HepG2 (cell line): Measurements from ENCODE around the gene UBAP1L. TPM values are rescaled to one million over a fixed set of nuclear protein-coding genes. Genes with fewer than 3 reads are reported as not detected.

Experiments
- BCLAF1 ChIP-seq: fragments of 450-650 bp; IDR thresholded peaks from 2 replicates; pipeline ENCODE4 v1.6.1; 2017; ENCODE audit warnings: mild to moderate bottlenecking
- ELK4 ChIP-seq: sonication (generic); formaldehyde crosslinking; IDR thresholded peaks from 2 replicates; pipeline ENCODE4 v1.9.0; 2021; ENCODE audit warnings: missing genetic modification reagents, borderline replicate concordance
- FOXC1 ChIP-seq: sonication (generic); formaldehyde crosslinking; IDR thresholded peaks from 2 replicates; pipeline ENCODE4 v1.8.0; 2022; ENCODE audit warnings: mild to moderate bottlenecking, missing genetic modification reagents, borderline replicate concordance
- GMEB1 ChIP-seq: sonication (generic); formaldehyde crosslinking; IDR thresholded peaks from 2 replicates; pipeline ENCODE4 v1.5.1; 2020; ENCODE audit warnings: missing genetic modification reagents, mild to moderate bottlenecking, borderline replicate concordance
- JARID2 ChIP-seq: sonication (generic); formaldehyde crosslinking; IDR thresholded peaks from 2 replicates; pipeline ENCODE4 v1.8.1; 2023; ENCODE audit warnings: missing genetic modification reagents, inconsistent platforms; ENCODE audit not compliant: insufficient replicate concordance
- NCOA1 ChIP-seq: sonication (generic); formaldehyde crosslinking; IDR thresholded peaks from 2 replicates; pipeline ENCODE4 v1.9.0; 2021; ENCODE audit warnings: missing genetic modification reagents
- NFE2 ChIP-seq: sonication (generic); formaldehyde crosslinking; IDR thresholded peaks from 2 replicates; pipeline ENCODE4 v1.4.0; 2020; ENCODE audit warnings: missing genetic modification reagents
- NFE2L1 ChIP-seq: sonication (generic); formaldehyde crosslinking; IDR thresholded peaks from 2 replicates; pipeline ENCODE4 v1.4.0; 2020; ENCODE audit warnings: missing genetic modification reagents, mild to moderate bottlenecking, borderline replicate concordance
- PRDM15 ChIP-seq: sonication (generic); formaldehyde crosslinking; IDR thresholded peaks from 2 replicates; pipeline ENCODE4 v1.4.0; 2020; ENCODE audit warnings: missing genetic modification reagents
- SP2 ChIP-seq: sonication (generic); formaldehyde crosslinking; IDR thresholded peaks from 2 replicates; pipeline ENCODE4 v1.5.1; 2020; ENCODE audit warnings: mild to moderate bottlenecking, missing genetic modification reagents
- SUZ12 ChIP-seq: fragments of 150-350 bp; IDR thresholded peaks from 2 replicates; pipeline ENCODE4 v1.6.1; 2014; ENCODE audit warnings: low read depth, low read length
- ZMYM2 ChIP-seq: sonication (generic); formaldehyde crosslinking; IDR thresholded peaks from 2 replicates; pipeline ENCODE4 v1.8.0; 2022; ENCODE audit warnings: mild to moderate bottlenecking, missing genetic modification reagents
- ZNF143 ChIP-seq: sonication (generic); formaldehyde crosslinking; IDR thresholded peaks from 2 replicates; pipeline ENCODE4 v1.4.0; 2020; ENCODE audit warnings: missing genetic modification reagents
- ZNF235 ChIP-seq: sonication (generic); formaldehyde crosslinking; IDR thresholded peaks from 2 replicates; pipeline ENCODE4 v1.8.1; 2023; ENCODE audit warnings: mild to moderate bottlenecking, missing genetic modification reagents, borderline replicate concordance
- ZNF629 ChIP-seq: sonication (generic); formaldehyde crosslinking; conservative IDR thresholded peaks from 2 replicates; pipeline ENCODE4 v1.5.0; 2020; ENCODE audit warnings: missing genetic modification reagents
- ZNF784 ChIP-seq: sonication (generic); formaldehyde crosslinking; IDR thresholded peaks from 2 replicates; pipeline ENCODE4 v1.5.1; 2020; ENCODE audit warnings: missing genetic modification reagents, mild to moderate bottlenecking, borderline replicate concordance
- polyA plus RNA-seq, 8 experiments: library from polyadenylated mRNA; depleted of rRNA in 3 of 8; stranded (reverse) in 7 of 8; unstranded in 1 of 8; fragments of >200 nt; fragmentation: Illumina TruSeq in 4 of 8; extraction: Trizol in 4 of 8; gene quantifications; 2 replicates each; pipeline versions ENCODE4 v1.2.1 to v1.2.3, GENCODE V29; 2011 to 2016; ENCODE audit warnings: low read depth in 4 of 8, missing spikeins in 1 of 8, mixed read lengths in 1 of 8; ENCODE audit not compliant: insufficient read depth in 1 of 8
- total RNA-seq, 5 experiments: library from RNA; depleted of rRNA; stranded (reverse); fragments of >200 nt; fragmentation: Illumina TruSeq; extraction: Trizol; gene quantifications; 2 replicates each; pipeline ENCODE4 v1.2.3, GENCODE V29; 2016; ENCODE audit warnings: low read depth in 1 of 5

UBAP1L gene
- total and polyA plus RNA-seq, 2 of the 13 experiments (the other 11 are each of a cell fraction or from before 2014, with no cell fraction given): 0.86 to 1.4 TPM

- TF ChIP-seq ZNF143 (CRISPR knock-in tag) (no peak), SUZ12 (no peak), ZNF629 (CRISPR knock-in tag) (no peak), NFE2L1 (CRISPR knock-in tag) (no peak), ELK4 (CRISPR knock-in tag) (no peak), SP2 (CRISPR knock-in tag) (no peak), NCOA1 (CRISPR knock-in tag) (no peak), ZMYM2 (no peak), ZNF235 (CRISPR knock-in tag) (0 out of 2 replicates have a peak, but pooled peaks have one; percentile 48), PRDM15 (CRISPR knock-in tag) (no peak), GMEB1 (CRISPR knock-in tag) (no peak), FOXC1 (CRISPR knock-in tag) (no peak), BCLAF1 (no peak), JARID2 (CRISPR knock-in tag) (no peak), ZNF784 (CRISPR knock-in tag) (no peak), NFE2 (CRISPR knock-in tag) (no peak)
Measured at GRCh38 chr15:65132878-65133547, 18.0 kb upstream of the UBAP1L start (continued).
